ENCODE results near the gene MICAL2. TPM values are rescaled to one million over a fixed set of nuclear protein-coding genes. Genes with fewer than 3 reads are reported as not detected.

MICAL2 gene
- total RNA-seq, 1 experiment from 2014 or later = 191 TPM

GRCh38 chr11:12086271-12087074 lies 23.9 kb upstream of the MICAL2 start:
- CTCF ChIA-PET = interaction anchor here (0.5 to 3.6 kb wide), 23 partner anchors 9 to 202 kb away, joined by 3 to 22 read pairs (median 5); partner anchors contain the start of gene MICAL2
- peak overlapping the region; percentile 99 for H3K27ac Mint-ChIP-seq (ENCODE audit: unreplicated experiment)
- H3K36me3 Mint-ChIP-seq (ENCODE audit: insufficient read depth, unreplicated experiment) = peaks cover 43% of the 10 kb centered on the region
- peaks cover 67% of the 10 kb centered on the region for H3K4me1 Mint-ChIP-seq (ENCODE audit: low read depth, unreplicated experiment)
- BruUV-seq (replicated peaks) = TSS peak; percentile 73
- intact Hi-C loops (cut with micrococcal nuclease; ENCODE audit: unreplicated experiment) = loop anchor here (2.0 to 5.0 kb wide), 3 partner anchors 20 to 81 kb away; no protein-coding TSS in a partner anchor
- DNase-seq = peak; percentile 71
- no peaks in the 10 kb centered on the region for H3K9me3 Mint-ChIP-seq (ENCODE audit: low read depth, unreplicated experiment)
- H3K4me3 Mint-ChIP-seq (ENCODE audit: low read depth, unreplicated experiment) = peak overlapping the region; percentile 21
- TF ChIP-seq CTCF (IDR thresholded peaks at IDR 0.05; ENCODE audit: unreplicated experiment) = no peak
- no peaks in the 10 kb centered on the region for H3K27me3 Mint-ChIP-seq (ENCODE audit: unreplicated experiment)

- intact Hi-C loops (cut with micrococcal nuclease; ENCODE audit: unreplicated experiment) = loop anchor here (2.0 to 5.0 kb wide), 3 partner anchors 21 to 80 kb away; no protein-coding TSS in a partner anchor
- H3K36me3 Mint-ChIP-seq (ENCODE audit: insufficient read depth, unreplicated experiment) = peaks cover 48% of the 10 kb centered on the region
- H3K4me3 Mint-ChIP-seq (ENCODE audit: low read depth, unreplicated experiment) = peak overlapping the region; percentile 21
- H3K27ac Mint-ChIP-seq (ENCODE audit: unreplicated experiment) = peak overlapping the region; percentile 99
- peaks cover 75% of the 10 kb centered on the region for H3K4me1 Mint-ChIP-seq (ENCODE audit: low read depth, unreplicated experiment)
- CTCF ChIA-PET = interaction anchor here (0.5 to 3.6 kb wide), 25 partner anchors 10 to 230 kb away, joined by 3 to 22 read pairs (median 6); partner anchors contain the start of gene MICAL2
- peaks cover 2% of the 10 kb centered on the region for H3K9me3 Mint-ChIP-seq (ENCODE audit: low read depth, unreplicated experiment)
- TF ChIP-seq CTCF (IDR thresholded peaks at IDR 0.05; ENCODE audit: unreplicated experiment) = no peak
- DNase-seq = peak; percentile 55
- H3K27me3 Mint-ChIP-seq (ENCODE audit: unreplicated experiment) = no peaks in the 10 kb centered on the region
- BruUV-seq (replicated peaks) = no TSS peak
Observed at GRCh38 chr11:12087075-12088004, 23.1 kb upstream of the MICAL2 start.

- intact Hi-C loops (cut with micrococcal nuclease; ENCODE audit: unreplicated experiment) = loop anchor here (5.0 kb wide), 2 partner anchors 41 to 79 kb away; no protein-coding TSS in a partner anchor
- no peak for TF ChIP-seq CTCF (IDR thresholded peaks at IDR 0.05; ENCODE audit: unreplicated experiment)
- Mint-ChIP-seq H3K27me3 (ENCODE audit: unreplicated experiment) (no peaks in the 10 kb centered on the region), H3K27ac (ENCODE audit: unreplicated experiment) (peak overlapping the region; percentile 99), H3K4me3 (ENCODE audit: low read depth, unreplicated experiment) (peak overlapping the region; percentile 21), H3K9me3 (ENCODE audit: low read depth, unreplicated experiment) (peaks cover 2% of the 10 kb centered on the region), H3K4me1 (ENCODE audit: low read depth, unreplicated experiment) (peaks cover 83% of the 10 kb centered on the region), H3K36me3 (ENCODE audit: insufficient read depth, unreplicated experiment) (peaks cover 51% of the 10 kb centered on the region)
- BruUV-seq (replicated peaks) = no TSS peak
- CTCF ChIA-PET = interaction anchor here (0.6 to 3.6 kb wide), 15 partner anchors 14 to 231 kb away, joined by 3 to 22 read pairs (median 9); partner anchors contain the start of gene MICAL2
- peak; percentile 55 for DNase-seq
Observed at GRCh38 chr11:12088047-12088481, 22.3 kb upstream of the MICAL2 start.

- CTCF ChIA-PET = interaction anchor here (0.7 to 3.6 kb wide), 9 partner anchors 14 to 199 kb away, joined by 3 to 22 read pairs (median 10); no protein-coding TSS in a partner anchor
- TF ChIP-seq CTCF (IDR thresholded peaks at IDR 0.05; ENCODE audit: unreplicated experiment) = no peak
- no TSS peak for BruUV-seq (replicated peaks)
- Mint-ChIP-seq H3K9me3 (ENCODE audit: low read depth, unreplicated experiment) (peaks cover 2% of the 10 kb centered on the region), H3K4me3 (ENCODE audit: low read depth, unreplicated experiment) (no peak overlapping the region), H3K27ac (ENCODE audit: unreplicated experiment) (peak overlapping the region; percentile 99), H3K27me3 (ENCODE audit: unreplicated experiment) (no peaks in the 10 kb centered on the region), H3K36me3 (ENCODE audit: insufficient read depth, unreplicated experiment) (peaks cover 53% of the 10 kb centered on the region), H3K4me1 (ENCODE audit: low read depth, unreplicated experiment) (peaks cover 87% of the 10 kb centered on the region)
- no peak for DNase-seq
- intact Hi-C loops (cut with micrococcal nuclease; ENCODE audit: unreplicated experiment) = loop anchor here (5.0 kb wide), 2 partner anchors 41 to 79 kb away; no protein-coding TSS in a partner anchor
Observed at GRCh38 chr11:12088531-12088930, 21.9 kb upstream of the MICAL2 start.
